T-helper 2 cell treated with Interferon-gamma antibody and Interleukin-4, amounts not matched to agents 100 ng/mL and 5 ng/mL, for 36 hours (primary cell): Measurements from ENCODE around the gene BAHCC1. TPM values are rescaled to one million over a fixed set of nuclear protein-coding genes. Genes with fewer than 3 reads are reported as not detected.

Experiments used
- intact Hi-C: fragments of 100-400 bp; cut with micrococcal nuclease; formaldehyde crosslinking; loops from one replicate; pipeline ENCODE4 v1.15.1; 2023
- total RNA-seq: library from RNA; stranded (reverse); gene quantifications from 2 replicates; pipeline ENCODE4 v1.2.3, GENCODE V29; 2022

BAHCC1 gene
- total RNA-seq, 1 donor from 2014 or later = 0.20 TPM

- intact Hi-C loops = loop anchor here (10.0 kb wide), 2 partner anchors 94 to 494 kb away; partner anchors contain the start of genes BAHCC1 and CHMP6
Observed at GRCh38 chr17:81488276-81488860, 93.1 kb downstream of the BAHCC1 start.

DNA sequence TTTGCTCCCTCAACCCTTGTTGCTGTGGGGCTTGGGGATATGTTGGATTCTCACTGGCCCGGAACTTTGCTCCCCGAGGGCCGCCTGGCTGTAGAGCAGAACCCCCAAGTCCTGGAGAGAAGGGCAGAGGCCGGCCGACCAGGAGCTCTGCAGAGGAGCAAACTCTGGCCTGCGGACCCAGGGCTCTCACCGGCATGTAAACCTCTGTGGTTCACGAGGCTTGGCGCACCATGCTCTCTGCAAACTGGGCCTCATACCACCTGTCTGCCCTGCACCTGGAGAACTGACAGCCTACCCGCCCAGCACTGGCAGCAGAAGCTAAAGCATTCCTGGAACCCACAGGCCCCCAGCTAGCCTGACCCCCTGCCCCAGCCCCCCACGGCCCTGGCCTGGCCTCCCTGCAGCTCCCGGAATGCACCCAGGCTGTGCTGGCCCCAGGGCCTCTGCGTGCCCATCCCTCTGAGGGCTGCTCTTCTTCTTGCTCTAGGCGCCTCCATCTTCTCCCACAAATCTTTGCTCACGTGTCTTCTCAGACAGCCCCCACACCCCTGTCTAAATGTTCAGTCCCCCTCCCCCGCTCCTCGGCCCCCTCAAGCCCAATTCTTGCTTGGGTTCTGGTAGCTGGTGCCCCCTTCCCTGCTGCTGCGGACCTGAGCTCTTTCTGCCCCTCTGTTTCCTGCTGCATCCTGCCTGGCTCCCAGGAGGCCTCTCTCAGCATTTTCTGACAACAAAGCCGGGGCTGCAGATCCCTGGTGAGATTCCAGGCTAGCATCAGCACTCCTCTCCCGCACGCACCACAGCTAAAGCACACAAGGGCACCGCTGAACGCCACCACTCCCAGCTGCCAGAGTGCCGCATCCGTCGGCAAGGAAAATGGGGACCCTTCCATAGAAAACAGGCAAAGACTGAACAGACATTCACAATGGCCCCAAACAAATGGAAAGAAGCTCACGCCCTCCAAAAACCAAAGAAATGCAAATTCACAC lies 94.0 kb downstream of the BAHCC1 start:
- intact Hi-C loops = loop anchor here (10.0 kb wide), 2 partner anchors 95 to 495 kb away; partner anchors contain the start of genes BAHCC1 and CHMP6

DNA sequence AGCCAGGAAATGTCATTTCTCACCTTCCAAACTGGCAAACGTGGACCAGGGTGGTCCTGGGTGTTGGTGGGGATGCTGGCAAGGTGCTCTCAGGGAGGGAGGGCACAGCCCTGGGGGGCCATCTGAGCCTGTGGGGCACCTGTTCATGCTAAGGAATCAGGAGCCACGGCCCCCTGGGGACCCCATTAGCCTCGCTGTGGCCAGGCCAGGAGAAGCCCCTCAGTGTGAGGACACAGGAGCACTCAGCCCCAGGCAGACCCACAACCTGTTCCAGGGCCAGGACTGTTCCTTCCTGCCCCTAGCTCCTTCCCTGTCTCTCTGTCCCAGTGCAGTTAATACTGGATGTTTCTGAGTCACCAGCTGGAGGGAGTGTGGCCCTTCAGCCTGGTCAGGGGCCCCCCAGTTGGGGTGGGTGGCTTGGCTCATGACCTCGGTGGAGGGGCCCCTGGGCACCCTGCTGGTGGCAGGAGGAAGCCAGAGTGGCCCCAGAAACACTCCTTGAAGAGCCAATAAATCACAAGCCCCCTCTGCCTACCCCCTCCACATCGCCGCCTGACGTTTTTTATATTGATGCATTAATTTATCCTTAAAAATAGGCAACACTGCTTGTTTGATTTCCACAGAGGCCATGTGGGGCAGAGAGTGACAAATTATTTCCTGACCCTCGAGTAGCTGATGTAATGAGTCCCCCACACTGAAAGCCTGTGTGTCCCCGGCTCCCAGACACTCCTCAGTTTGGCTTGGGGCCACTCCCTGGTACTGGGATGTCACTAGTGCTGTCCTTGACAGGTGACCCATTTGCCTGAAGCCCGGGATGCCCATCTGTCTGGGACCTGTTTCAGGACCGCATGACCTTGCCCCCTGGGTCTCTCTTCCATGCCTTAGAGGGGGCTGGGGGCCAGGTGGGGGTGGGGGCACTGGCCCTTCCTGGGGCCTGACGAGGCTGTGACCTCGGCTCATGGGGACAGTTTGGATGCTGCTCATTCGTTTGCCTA lies 95.0 kb downstream of the BAHCC1 start:
- intact Hi-C loops = loop anchor here (10.0 kb wide), 2 partner anchors 95 to 495 kb away; partner anchors contain the start of genes BAHCC1 and CHMP6

DNA sequence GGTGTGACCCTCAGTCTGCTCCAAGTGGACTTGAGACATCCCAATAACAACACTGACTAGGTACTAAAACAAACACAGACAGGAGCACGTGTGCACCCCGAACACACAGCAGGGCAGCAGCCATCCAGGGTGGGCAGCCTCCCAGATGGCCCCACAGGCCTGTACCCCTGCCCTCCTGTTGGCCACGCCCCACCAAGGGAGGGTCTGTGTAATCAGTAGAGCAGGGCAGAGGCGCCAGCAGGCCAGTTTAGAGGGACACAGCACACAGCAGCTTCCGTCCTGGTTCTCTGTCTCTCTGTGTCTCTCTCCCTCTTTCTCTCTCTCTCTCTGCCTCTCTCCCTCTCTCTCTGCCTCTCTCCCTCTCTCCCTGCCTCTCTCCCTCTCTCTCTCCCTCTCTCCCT lies 95.9 kb downstream of the BAHCC1 start:
- intact Hi-C loops = no loop called here

DNA sequence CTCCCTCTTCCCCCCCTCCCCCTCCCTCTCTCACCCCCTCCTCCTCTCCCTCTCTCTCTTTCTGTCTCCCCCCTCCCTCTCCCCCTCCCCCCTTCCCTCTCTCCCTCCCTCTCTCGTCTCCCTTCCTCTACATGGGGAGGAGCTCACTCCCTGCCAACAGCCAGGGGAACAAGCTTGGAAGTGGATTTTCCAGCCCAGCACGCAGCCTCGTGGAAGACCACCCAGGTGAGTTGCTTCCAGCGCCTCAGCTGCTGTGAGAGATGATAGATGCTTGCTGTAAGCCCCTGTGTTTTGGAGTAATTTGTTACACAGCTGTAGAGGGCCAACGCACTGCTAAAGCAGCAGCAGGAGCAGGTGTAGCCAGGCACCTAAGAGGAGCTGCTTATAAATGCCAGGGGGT lies 96.5 kb downstream of the BAHCC1 start:
- intact Hi-C loops = no loop called here

- intact Hi-C loops = no loop called here
Observed at GRCh38 chr17:81492202-81492601, 96.9 kb downstream of the BAHCC1 start.

GRCh38 chr17:81492706-81493105 lies 97.4 kb downstream of the BAHCC1 start:
- intact Hi-C loops = no loop called here

GRCh38 chr17:81493198-81494038 lies 98.2 kb downstream of the BAHCC1 start:
- intact Hi-C loops = no loop called here

DNA sequence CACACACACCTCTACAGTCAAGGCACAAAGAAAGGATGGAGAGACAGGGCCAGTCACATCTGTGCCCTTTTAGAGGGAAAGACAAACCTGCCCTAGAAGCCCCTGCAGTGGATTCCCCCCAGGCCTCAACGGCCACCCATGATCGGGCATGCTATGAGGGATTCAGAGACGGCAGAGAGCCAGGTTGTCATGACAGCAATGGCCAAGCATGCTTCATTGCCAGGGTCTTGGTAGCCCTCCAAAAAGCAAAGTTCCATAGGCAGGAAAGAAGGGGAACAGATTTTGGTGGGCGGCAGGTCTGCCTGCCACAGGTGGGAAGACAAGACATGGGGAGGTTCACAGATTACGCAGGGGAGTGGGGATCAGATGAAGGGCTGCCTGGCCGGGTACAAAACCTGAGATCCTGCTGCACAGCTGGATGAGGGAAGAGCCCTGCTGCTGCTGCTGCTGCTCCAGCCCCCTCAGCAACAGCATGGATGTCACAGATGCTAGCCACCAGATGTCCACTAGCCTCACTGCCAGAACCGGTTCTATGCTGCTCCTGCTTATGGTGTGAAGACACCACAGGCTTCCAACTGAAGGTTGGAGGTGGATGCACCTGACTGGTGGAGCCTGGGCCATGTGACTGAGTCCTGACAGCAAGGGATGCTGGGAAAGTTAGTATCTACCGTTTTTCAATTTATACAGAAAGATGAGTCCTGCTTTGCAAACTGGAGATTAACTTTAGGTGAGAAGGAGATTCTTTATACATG lies 99.5 kb downstream of the BAHCC1 start:
- intact Hi-C loops = no loop called here

GRCh38 chr17:81498953-81499600 lies 103.8 kb downstream of the BAHCC1 start:
- intact Hi-C loops = no loop called here

- intact Hi-C loops = no loop called here
Observed at GRCh38 chr17:81499601-81499970, 104.3 kb downstream of the BAHCC1 start.

DNA sequence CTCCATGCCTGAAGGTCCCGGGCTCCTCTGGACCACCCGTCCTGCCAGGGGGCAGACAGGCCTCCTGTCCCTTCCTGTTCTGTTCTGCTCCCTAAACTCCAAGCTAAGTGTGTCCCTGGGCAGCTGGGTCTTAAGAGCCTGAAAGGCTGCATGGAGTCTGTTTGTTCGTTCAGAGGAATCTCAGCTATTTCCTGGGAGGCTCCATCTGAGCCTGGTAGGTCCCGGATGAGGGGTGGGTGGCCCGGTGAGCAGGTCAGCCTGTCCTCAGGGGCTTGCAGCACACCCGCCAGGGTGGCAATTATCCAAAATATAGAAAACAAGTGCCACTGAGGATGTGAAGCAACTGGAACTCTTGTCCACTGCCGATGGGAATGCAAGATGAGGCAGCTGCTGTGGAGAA lies 104.8 kb downstream of the BAHCC1 start:
- intact Hi-C loops = no loop called here

DNA sequence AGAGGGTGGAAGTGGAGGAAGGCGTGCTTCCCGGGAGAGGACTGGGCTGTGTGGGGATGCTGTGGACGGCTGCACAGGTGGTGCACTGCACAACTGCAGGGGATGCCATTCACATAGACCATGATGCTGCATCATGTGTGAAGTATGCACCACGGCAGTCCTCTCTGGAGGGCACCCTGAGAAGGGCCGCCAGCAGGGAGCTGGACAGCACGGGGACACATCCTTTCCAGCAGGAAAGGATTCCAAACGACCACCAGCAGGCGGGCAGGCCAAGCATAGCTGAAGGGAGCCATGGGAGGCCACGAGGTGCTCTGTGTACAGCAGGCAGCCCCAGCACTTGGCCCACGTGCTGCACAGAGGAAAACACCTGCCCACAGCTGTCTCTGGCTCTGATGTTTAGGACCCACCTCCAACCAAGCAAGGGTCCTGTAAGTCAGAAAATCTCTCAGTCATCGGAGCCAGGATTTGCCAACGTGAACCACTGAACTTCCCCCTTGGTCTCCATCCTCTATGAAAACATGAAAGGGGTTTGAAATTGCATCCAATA lies 107.3 kb downstream of the BAHCC1 start:
- intact Hi-C loops = no loop called here

- intact Hi-C loops = no loop called here
Observed at GRCh38 chr17:81503619-81504018, 108.4 kb downstream of the BAHCC1 start.

DNA sequence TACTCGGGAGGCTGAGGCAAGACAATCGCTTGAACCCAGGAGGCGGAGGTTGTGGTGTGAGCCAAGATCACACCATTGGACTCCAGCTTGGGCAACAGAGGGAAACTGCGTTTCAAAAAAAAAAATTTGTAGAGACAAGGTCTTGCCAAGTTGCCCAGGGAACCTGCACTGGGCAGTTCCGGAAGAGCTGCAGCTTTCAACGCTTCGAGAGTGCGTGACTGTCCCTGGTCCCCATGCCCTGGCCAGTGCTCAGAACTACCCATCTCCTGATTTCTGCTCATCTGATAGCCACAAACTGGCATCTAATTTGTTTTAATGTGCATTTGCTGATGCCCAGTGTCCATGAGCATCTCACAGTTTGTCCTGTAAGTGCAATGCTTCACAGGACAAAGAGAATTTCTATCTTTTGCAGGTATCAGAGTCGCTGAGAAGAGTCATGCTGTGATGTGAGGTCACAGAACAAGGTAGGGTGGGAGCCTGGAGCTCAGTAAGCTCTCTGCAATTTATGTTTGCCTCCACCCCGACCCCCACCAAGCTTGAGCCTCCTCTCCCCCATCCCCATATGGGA lies 113.5 kb downstream of the BAHCC1 start:
- intact Hi-C loops = no loop called here

GRCh38 chr17:81509207-81509971 lies 114.1 kb downstream of the BAHCC1 start:
- intact Hi-C loops = no loop called here

- intact Hi-C loops = loop anchor here (5.0 kb wide), 3 partner anchors 113 to 1713 kb away; partner anchors contain the start of genes BAHCC1, CBX8 and P4HB
Observed at GRCh38 chr17:81509972-81510784, 114.9 kb downstream of the BAHCC1 start.
